GM21825 (cell line): ENCODE measurements around the gene ASNS.

ENCODE experiments used
- ATAC-seq: cut with Tn5 transposase; IDR thresholded peaks from one replicate; pipeline ENCODE4 v1.9.1; 2021; ENCODE audit warnings: mild to moderate bottlenecking, moderate library complexity; ENCODE audit not compliant: unreplicated experiment

ASNS gene

DNA sequence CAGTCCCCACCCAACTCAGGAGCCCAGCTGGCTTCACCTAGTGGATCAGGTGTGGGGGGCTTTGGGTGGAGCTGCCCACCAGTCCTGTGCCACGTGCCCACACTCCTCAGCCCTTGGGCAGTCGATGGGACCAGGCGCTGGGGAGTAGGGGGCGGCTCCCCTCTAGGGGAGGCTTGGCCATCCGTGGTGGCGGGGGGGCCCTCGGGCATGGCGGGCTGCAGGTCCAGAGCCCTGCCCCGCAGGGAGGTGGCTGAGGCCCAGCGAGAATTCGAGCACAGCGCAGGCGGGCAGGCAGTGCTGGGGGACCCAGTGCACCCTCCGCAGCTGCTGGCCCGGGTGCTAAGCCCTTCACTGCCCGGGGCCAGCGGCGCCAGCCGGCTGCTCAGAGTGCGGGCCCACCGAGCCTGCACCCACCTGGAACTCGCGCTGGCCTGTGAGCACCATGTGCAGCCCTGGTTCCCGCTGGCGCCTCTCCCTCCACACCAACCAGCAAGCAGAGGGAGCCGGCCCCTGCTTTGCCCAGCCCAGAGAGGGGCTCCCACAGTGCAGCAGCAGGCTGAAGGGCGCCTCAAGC is 29.3 kb downstream of the ASNS start:
- no peak for ATAC-seq

DNA sequence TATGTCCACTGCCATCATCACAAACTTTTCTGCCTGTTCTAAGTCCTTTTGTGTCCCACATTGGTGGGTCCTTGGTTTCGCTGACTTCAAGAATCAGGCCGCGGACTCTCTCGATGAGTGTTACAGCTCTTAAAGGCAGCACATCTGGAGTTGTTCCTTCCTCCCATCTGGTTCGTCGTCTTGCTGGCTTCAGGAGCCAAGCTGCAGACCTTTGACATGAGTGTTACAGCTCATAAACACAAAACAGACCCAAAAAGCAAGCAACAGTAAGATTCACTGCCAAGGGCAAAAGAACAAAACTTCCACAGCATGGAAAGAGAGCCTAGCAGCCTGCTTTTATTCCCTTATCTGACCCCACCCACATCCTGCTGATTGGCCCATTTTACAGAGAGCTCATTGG is 30.2 kb downstream of the ASNS start:
- ATAC-seq, result no peak

DNA sequence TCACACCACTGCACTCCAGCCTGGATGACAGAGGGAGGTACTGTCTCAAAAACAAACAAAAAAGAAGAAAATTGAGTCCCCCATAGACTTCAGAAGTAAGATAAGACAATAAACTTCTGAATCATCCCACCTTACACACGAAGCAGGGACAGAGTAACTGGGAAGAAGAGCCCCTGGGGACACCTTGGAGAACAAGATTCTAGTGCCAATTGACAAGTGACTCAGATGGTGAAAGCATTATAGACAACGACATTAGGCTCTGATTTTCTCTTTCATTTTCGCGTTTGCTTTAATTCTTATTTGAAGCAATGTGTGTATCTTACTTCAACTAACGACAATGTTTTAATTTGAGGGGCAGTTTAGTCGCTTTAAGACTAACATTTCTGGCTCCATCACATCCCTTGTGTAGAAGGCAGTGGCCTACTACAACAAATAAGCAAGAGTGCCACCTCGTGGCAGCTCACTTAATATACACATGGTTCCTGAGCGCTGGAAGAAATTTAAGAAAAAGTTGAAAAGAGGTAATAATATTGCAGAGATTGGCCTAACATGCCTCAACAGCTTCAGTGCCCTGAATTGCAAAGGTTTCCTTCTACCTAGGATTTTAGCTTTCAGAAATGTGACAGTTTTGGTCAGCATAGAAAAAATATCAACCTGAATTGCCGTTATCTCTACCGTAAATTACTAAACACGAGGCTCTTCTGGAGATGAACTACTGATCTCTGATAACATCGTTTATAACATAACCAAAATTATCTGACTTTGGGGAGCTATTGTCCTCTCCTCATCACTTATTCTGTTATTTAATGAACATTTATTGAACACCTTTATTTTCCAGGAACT is 36.7 kb downstream of the ASNS start:
- ATAC-seq, result peak; percentile 81

DNA sequence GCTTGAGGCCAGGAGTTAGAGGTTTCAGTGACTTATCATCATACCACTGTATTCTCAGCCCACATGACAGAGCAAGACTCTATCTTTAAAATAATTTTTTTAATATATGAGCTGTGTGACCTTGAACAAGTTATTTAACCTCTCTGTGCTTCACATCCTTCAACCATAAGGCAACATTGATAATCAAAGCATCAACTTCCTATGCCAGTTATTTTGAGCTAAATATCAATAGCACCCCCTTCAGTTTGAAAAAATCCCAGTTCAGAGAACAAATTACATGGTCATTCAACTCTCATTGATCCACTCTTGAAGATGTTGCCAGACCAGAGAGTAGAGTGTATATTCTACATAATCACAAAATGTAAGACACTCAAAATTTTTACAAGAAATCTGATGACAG is 53.0 kb downstream of the ASNS start:
- no peak for ATAC-seq

DNA sequence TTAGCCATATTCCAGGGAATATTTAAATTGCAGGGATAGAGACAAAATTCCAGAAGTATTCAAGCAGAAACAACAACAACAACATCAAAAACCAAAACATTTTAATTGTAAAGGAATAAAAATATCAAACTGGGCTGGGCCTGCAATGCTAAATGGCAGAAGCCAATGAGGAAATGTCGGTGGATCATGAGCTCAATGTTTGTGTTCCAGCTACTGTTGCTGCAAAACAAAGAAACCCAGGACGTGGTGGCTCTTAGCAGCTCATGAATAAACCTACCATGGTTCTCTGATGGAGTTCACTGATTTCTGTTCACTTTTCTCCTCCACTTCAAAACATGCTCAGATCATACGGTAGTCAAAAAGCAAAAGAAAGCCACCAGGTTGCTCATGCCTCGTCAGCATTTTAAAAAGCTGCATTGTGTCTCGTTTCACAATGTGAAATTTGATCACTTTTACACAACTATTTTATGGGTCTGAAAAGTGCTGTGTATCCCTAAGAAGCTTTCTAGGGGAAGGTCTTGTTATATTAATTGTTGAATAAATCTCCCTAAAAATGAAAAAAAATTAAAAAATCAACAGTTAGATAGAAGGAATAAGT is 54.0 kb downstream of the ASNS start:
- no peak for ATAC-seq
